ENCODE results near the gene FOXP3. TPM values are rescaled to one million over a fixed set of nuclear protein-coding genes. Genes with fewer than 3 reads are reported as not detected.

Gene FOXP3
- total RNA-seq, 1 experiment from 2014 or later = 0.26 TPM

- Mint-ChIP-seq H3K4me3 (ENCODE audit: low read depth, unreplicated experiment) (no peak overlapping the region), H3K36me3 (ENCODE audit: insufficient read depth, unreplicated experiment) (peaks cover 5% of the 10 kb centered on the region), H3K27me3 (ENCODE audit: unreplicated experiment) (peaks cover 28% of the 10 kb centered on the region), H3K27ac (ENCODE audit: unreplicated experiment) (no peak overlapping the region), H3K4me1 (ENCODE audit: low read depth, unreplicated experiment) (peaks cover 6% of the 10 kb centered on the region), H3K9me3 (ENCODE audit: low read depth, unreplicated experiment) (no peaks in the 10 kb centered on the region)
- intact Hi-C loops (cut with micrococcal nuclease; ENCODE audit: unreplicated experiment) = loop anchor here (1.0 to 5.0 kb wide), 3 partner anchors 462 to 585 kb away; partner anchors contain the start of gene USP27X
- no peak for DNase-seq
- no peak for TF ChIP-seq CTCF (IDR thresholded peaks at IDR 0.05; ENCODE audit: unreplicated experiment)
- CTCF ChIA-PET = no interaction called here
- no TSS peak for BruUV-seq (replicated peaks)
Measured at GRCh38 chrX:49292400-49293362, 28.2 kb upstream of the FOXP3 start.

- TF ChIP-seq CTCF (IDR thresholded peaks at IDR 0.05; ENCODE audit: unreplicated experiment) = peak; percentile 52
- peaks cover 19% of the 10 kb centered on the region for H3K27me3 Mint-ChIP-seq (ENCODE audit: unreplicated experiment)
- no peak overlapping the region for H3K27ac Mint-ChIP-seq (ENCODE audit: unreplicated experiment)
- H3K36me3 Mint-ChIP-seq (ENCODE audit: insufficient read depth, unreplicated experiment) = peaks cover 9% of the 10 kb centered on the region
- intact Hi-C loops (cut with micrococcal nuclease; ENCODE audit: unreplicated experiment) = loop anchor here (1.0 to 5.0 kb wide), 3 partner anchors 463 to 586 kb away; partner anchors contain the start of gene USP27X
- no peak overlapping the region for H3K4me3 Mint-ChIP-seq (ENCODE audit: low read depth, unreplicated experiment)
- H3K4me1 Mint-ChIP-seq (ENCODE audit: low read depth, unreplicated experiment) = peaks cover 6% of the 10 kb centered on the region
- no TSS peak for BruUV-seq (replicated peaks)
- DNase-seq = peak; percentile 76
- CTCF ChIA-PET = no interaction called here
- no peaks in the 10 kb centered on the region for H3K9me3 Mint-ChIP-seq (ENCODE audit: low read depth, unreplicated experiment)
Measured at GRCh38 chrX:49291615-49292337, 27.3 kb upstream of the FOXP3 start.

- intact Hi-C loops (cut with micrococcal nuclease; ENCODE audit: unreplicated experiment) = loop anchor here (5.0 kb wide), 2 partner anchors 547 to 587 kb away; partner anchors contain the start of gene USP27X
- no TSS peak for BruUV-seq (replicated peaks)
Measured at GRCh38 chrX:49290215-49290614, 25.7 kb upstream of the FOXP3 start.

More at GRCh38 chrX:49290215-49290614, 25.7 kb upstream of the FOXP3 start:
- Mint-ChIP-seq H3K36me3 (ENCODE audit: insufficient read depth, unreplicated experiment) (peaks cover 9% of the 10 kb centered on the region), H3K27me3 (ENCODE audit: unreplicated experiment) (peaks cover 8% of the 10 kb centered on the region), H3K4me3 (ENCODE audit: low read depth, unreplicated experiment) (no peak overlapping the region), H3K9me3 (ENCODE audit: low read depth, unreplicated experiment) (no peaks in the 10 kb centered on the region), H3K27ac (ENCODE audit: unreplicated experiment) (no peak overlapping the region), H3K4me1 (ENCODE audit: low read depth, unreplicated experiment) (peaks cover 6% of the 10 kb centered on the region)
- CTCF ChIA-PET = no interaction called here
- DNase-seq = no peak
- no peak for TF ChIP-seq CTCF (IDR thresholded peaks at IDR 0.05; ENCODE audit: unreplicated experiment)

Measured in Calu3 (cell line).